Measurements from ENCODE around the gene EXOSC10.

EXOSC10 gene

DNA sequence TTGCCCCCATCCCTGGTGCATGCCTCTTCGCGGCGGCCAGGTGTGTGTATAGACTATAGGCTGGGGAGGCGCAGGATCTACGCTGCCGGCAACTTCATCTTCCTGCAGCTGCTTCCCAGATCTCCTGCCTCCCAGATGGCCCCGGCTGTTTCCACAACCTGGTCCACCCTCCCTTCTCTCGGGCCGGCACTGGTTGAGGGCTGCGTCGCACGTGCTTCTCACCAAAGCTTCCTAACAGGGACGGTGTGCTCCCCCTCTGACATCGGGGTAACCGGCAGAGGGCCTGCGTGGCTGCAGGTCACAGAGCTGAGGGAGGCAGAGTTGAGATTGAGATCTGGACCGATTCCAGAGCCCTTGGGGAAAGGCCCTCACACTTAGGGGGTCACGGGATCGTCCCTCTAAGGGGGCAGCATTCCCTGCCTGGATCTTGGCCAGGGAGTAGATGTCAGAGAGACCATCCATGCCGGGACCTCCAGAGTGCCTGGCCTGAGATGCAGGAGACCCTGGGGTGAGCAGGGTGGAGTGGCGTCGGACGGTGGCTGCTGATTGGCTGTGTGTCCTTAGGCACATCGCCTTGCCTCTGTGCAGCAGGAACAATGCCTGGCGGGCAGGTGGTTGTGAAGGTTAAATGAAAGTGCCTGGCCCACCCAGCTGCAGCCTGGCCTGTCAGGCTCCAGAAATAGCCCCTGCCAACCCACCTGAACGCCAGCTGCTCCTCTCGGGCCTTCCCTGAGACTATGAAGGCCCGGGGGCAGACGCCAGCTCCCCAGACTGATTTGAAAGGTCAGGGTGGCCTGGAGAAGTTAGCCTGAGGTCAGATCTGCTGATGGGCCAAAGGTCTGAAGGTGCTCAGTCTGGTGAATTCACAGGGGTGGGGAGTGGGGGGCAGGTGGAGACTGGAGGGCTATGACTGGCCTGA is 46.6 kb downstream of the EXOSC10 start:
- no peak for TF ChIP-seq USF1 (IDR thresholded peaks at IDR 0.05)
- no peak for TF ChIP-seq TAF1 (IDR thresholded peaks at IDR 0.05; ENCODE audit: low read depth)
- no peak for TF ChIP-seq MAX (IDR thresholded peaks at IDR 0.05)
- no peak for TF ChIP-seq TCF12 (IDR thresholded peaks at IDR 0.05; ENCODE audit: low read depth)
- TF ChIP-seq EGR1 (IDR thresholded peaks at IDR 0.05) = no peak
- no peak for TF ChIP-seq NFIC (IDR thresholded peaks at IDR 0.05)
- TF ChIP-seq RAD21 (IDR thresholded peaks at IDR 0.05; ENCODE audit: low read depth) = no peak
- TF ChIP-seq, protein P1, sequence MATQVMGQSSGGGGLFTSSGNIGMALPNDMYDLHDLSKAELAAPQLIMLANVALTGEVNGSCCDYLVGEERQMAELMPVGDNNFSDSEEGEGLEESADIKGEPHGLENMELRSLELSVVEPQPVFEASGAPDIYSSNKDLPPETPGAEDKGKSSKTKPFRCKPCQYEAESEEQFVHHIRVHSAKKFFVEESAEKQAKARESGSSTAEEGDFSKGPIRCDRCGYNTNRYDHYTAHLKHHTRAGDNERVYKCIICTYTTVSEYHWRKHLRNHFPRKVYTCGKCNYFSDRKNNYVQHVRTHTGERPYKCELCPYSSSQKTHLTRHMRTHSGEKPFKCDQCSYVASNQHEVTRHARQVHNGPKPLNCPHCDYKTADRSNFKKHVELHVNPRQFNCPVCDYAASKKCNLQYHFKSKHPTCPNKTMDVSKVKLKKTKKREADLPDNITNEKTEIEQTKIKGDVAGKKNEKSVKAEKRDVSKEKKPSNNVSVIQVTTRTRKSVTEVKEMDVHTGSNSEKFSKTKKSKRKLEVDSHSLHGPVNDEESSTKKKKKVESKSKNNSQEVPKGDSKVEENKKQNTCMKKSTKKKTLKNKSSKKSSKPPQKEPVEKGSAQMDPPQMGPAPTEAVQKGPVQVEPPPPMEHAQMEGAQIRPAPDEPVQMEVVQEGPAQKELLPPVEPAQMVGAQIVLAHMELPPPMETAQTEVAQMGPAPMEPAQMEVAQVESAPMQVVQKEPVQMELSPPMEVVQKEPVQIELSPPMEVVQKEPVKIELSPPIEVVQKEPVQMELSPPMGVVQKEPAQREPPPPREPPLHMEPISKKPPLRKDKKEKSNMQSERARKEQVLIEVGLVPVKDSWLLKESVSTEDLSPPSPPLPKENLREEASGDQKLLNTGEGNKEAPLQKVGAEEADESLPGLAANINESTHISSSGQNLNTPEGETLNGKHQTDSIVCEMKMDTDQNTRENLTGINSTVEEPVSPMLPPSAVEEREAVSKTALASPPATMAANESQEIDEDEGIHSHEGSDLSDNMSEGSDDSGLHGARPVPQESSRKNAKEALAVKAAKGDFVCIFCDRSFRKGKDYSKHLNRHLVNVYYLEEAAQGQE (IDR thresholded peaks at IDR 0.05; ENCODE audit: low read depth) = no peak
- no peak for TF ChIP-seq CREB1 (IDR thresholded peaks at IDR 0.05; ENCODE audit: low read depth)
- TF ChIP-seq FOXM1 (IDR thresholded peaks at IDR 0.05; ENCODE audit: borderline replicate concordance, low read depth) = no peak
- TF ChIP-seq TEAD4 (IDR thresholded peaks at IDR 0.05) = no peak
- no peak for TF ChIP-seq YY1 (IDR thresholded peaks at IDR 0.05; ENCODE audit: low read depth)
- no peak for TF ChIP-seq CEBPB (IDR thresholded peaks at IDR 0.05)
- no peak for TF ChIP-seq EP300 (IDR thresholded peaks at IDR 0.05; ENCODE audit: borderline replicate concordance)
- no peak for TF ChIP-seq ZBTB7A (IDR thresholded peaks at IDR 0.05; ENCODE audit: low read depth)

DNA sequence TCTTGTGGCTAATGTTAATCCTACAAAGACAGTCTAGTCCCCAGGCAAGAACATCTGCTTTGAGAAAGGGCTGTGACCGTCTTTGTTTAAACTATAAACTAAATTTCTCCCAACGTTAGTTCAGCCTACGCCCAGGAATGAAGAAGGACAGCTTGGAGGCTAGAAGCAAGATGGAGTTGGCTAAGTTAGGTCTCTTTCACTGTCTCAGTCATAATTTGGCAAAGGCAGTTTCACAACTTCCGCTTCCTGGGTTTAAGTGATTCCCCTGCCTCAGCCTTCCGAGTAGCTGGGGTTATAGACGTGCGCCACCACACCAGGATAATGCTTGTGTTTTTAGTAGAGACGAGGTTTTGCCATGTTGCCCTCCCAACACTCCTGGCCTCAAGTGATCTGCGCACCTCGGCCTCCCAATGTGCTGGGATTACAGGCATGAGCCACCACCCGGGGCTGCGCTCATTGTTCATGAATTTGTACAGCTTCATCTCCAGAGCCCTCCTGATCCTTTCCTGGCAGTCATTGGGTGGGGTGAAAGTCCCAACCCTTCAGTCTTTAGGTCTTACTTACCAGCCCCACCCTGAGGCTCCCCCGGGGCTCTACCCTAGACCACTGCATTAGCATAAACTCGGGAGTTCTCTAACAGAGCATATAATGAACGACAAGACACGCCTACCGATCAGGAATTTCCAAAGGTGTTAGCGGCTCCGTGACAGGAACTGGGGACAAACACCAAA is 47.7 kb downstream of the EXOSC10 start:
- TF ChIP-seq YY1 (IDR thresholded peaks at IDR 0.05; ENCODE audit: low read depth) (no peak), MAX (IDR thresholded peaks at IDR 0.05) (no peak), ZBTB7A (IDR thresholded peaks at IDR 0.05; ENCODE audit: low read depth) (no peak), NFIC (IDR thresholded peaks at IDR 0.05) (no peak), EP300 (IDR thresholded peaks at IDR 0.05; ENCODE audit: borderline replicate concordance) (no peak), RAD21 (IDR thresholded peaks at IDR 0.05; ENCODE audit: low read depth) (no peak), CREB1 (IDR thresholded peaks at IDR 0.05; ENCODE audit: low read depth) (no peak)

- TF ChIP-seq USF1 (IDR thresholded peaks at IDR 0.05) (no peak), RAD21 (IDR thresholded peaks at IDR 0.05; ENCODE audit: low read depth) (no peak), TCF12 (IDR thresholded peaks at IDR 0.05; ENCODE audit: low read depth) (no peak), CREB1 (IDR thresholded peaks at IDR 0.05; ENCODE audit: low read depth) (no peak), EP300 (IDR thresholded peaks at IDR 0.05; ENCODE audit: borderline replicate concordance) (no peak), YY1 (IDR thresholded peaks at IDR 0.05; ENCODE audit: low read depth) (no peak), EGR1 (IDR thresholded peaks at IDR 0.05) (no peak)
- TF ChIP-seq, protein P1 (IDR thresholded peaks at IDR 0.05; ENCODE audit: low read depth) = no peak
Measured at GRCh38 chr1:11046625-11047365, 52.9 kb downstream of the EXOSC10 start, which contains the start of gene MASP2. TSS of gene MASP2 (minus strand) at chr1:11047239. CDS start at chr1:11047207, 32 bp downstream.

DNA sequence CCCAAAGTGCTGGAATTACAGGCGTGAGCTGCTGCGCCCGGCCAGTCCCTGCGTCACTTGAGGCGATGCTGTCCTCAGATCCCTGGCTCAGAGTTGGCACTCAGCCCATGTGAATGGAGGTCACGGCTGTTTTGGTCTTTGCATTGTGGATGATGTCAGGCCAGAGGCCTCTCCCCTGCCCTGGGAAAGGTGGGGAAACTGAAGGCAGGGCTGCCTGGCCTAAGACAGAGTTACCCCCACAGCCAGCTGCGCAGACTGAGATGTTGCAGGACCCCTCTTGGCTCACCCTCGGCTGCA is 53.5 kb downstream of the EXOSC10 start:
- TF ChIP-seq ZBTB7A (IDR thresholded peaks at IDR 0.05; ENCODE audit: low read depth) = no peak
- no peak for TF ChIP-seq TAF1 (IDR thresholded peaks at IDR 0.05; ENCODE audit: low read depth)
- TF ChIP-seq YY1 (IDR thresholded peaks at IDR 0.05; ENCODE audit: low read depth) = no peak
- no peak for TF ChIP-seq EP300 (IDR thresholded peaks at IDR 0.05; ENCODE audit: borderline replicate concordance)
- TF ChIP-seq TEAD4 (IDR thresholded peaks at IDR 0.05) = no peak
- TF ChIP-seq MAX (IDR thresholded peaks at IDR 0.05) = no peak
